Iris pigment epithelial cell (primary cell): ENCODE results near the gene SULF2.
"Not testable (repeated sequence)": the region's sequence is repeated elsewhere in the genome, so short reads cannot be mapped to it uniquely, and the experiment has no call there.

ENCODE experiments used
- DNase-seq: peaks from one replicate; pipeline ENCODE4 v3.0.0-alpha.2; 2011; ENCODE audit warnings: low read depth

The SULF2 gene

DNA sequence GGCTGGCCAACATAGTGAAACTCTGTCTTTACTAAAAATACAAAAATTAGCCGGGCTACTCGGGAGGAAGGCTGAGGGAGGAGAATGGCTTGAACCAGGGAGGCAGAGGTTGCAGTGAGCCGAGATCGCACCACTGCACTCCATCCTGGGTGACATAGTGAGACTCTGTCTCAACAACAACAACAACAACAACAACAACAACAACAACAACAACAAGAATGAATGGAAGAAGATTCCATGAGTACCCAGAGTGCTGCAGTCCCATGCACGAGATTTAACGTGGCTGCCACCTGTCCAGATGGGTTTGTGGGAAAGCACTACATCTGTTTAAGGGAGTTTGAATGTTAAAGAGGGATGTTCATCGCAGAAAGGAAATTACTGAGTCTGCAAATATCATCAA lies 19.7 kb upstream of the SULF2 start:
- DNase-seq: not testable (repeated sequence)

DNA sequence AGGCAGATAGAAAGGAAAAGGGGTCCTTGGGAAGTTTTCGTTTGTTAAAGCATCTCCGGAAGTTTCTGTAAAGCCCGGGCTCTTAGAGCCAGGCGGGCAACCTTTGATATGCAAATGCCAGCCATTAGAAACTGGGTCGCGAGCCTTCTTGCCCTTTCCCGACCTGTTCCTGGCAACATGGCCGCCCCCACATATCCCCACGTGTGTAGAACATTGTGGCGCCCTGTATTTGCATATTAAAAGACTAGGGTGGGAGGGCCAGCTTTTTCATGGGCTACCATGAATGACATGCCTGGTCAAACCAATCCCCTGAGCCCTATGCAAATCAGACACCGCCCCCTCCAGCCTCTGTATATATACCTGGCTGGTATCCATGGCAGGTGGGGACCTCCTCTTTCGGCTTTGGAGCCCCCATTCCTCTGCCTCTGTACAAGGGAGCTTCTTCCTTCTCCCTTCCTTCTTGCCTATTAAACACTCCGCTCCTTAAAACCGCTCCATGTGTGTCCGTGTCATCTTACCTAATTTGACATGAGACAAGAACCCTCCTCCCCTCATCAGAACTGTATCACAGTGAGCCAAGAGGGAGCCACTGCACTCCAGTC lies 19.0 kb upstream of the SULF2 start:
- not testable (repeated sequence) for DNase-seq

- DNase-seq: no peak
Measured at GRCh38 chr20:47802975-47803374, 17.7 kb upstream of the SULF2 start.

DNA sequence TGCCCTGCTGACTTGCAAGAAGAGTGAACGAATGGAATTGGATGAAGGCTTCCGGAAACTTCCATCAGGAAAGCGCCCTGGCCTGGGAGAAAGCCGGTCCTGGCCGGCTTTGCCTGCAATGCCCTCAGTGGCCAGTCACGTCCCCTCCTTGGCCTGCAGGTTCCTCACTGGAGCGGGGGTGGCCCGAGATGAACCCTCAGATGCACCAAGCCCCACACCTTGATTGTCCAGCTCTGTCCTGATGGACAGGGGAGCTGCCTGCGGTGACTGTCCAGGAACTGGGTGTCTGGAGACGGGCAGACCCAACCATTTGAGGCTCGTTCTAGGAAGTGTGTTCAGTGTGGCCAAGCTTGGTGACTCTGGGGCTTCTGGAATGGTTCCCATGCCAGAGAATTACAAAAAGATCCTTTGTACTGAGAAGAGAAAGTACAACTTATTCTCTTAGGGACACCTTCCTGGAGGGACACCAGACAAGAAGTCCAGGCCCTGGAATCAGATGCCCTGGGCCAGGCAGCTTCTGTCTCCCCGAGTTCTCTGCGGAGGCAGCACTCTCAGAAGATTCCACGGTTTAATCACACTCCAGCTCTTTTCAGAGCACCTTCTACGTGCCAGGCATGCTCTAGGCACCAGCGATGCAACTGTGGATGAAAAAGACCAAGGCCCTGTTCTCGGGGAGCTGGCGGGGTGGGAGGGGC lies 17.1 kb upstream of the SULF2 start:
- DNase-seq: no peak

DNA sequence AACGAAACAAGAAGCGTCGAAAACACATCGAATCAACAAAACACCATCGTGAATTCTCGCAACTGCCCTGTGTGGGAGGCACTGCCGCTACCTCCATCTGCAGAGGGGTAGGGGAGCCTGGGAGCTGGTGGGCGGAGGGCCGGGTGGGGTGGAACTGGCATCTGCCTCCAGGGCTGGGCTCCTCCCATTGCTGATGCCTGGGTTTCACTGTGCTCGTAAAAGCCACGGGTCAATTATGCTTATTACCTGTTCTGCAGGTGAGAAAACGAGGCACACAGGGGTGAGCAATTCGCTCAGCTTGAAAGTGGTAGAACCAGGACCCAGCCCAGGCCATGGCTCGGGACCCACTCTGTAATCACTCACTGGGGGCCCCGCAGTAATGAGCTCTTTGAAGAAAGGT lies 16.5 kb upstream of the SULF2 start:
- no peak for DNase-seq

DNA sequence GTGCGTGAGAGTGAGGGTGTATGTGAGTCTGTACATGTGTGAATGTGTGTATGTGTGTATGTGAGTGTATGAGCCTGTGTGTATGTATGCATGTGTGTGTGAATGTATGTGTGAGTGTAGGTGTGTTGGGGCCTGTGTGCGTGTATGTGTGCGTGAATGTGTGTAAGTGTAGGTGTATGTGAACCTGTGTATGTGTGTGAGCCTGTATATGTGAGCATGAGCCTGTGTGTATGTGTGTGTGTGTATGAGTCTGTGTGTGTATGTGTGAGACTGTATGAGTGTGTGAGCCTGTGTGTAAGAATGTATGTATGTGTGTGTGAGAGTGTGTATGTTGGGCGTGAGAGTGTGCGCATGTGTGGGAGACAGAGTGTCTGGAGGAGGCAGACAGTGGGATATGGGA lies 15.8 kb upstream of the SULF2 start:
- DNase-seq: no peak

DNA sequence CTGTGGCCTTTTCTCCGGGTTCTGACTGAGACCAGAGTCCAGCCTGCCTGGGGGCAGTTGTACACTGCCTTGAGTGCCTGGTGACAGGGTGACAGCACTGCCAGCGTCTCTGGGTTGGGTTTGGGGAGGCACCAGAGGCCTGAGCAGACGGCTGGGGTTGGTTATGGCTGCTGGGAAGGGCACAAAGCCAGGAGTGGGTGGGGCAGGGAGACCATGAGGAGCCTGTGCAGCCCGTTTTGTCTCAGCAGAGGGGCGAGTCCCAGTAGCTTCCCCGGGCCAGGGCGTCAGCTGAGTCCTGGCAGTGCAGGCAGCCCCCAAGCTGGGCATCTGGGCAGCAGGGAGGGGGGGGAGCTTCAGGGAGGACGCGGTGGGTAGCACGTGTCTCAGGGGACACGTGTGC lies 15.3 kb upstream of the SULF2 start:
- no peak for DNase-seq

- DNase-seq: no peak
Measured at GRCh38 chr20:47799116-47799715, 13.9 kb upstream of the SULF2 start.

DNA sequence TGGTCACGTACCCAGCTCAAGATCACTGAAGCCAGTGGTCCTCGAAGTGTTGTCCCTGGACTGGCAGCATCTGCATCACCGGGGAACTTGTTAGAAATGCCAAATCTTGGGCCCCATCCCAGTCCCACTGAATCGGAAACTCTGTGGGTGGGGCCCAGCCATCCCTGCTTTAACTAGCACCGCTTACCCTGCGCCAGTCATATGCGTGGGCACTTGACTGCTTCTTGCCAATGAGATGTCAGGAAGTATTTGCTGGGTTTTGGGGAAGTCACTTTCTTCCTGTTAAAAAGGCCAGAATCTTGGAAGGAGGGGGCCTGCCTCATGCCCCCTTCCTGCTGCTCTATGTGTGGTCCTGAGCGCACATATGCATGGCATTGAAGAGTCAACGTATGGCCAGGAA lies 11.7 kb upstream of the SULF2 start:
- DNase-seq: no peak

GRCh38 chr20:47795214-47795907 lies 10.1 kb upstream of the SULF2 start:
- DNase-seq: no peak

DNA sequence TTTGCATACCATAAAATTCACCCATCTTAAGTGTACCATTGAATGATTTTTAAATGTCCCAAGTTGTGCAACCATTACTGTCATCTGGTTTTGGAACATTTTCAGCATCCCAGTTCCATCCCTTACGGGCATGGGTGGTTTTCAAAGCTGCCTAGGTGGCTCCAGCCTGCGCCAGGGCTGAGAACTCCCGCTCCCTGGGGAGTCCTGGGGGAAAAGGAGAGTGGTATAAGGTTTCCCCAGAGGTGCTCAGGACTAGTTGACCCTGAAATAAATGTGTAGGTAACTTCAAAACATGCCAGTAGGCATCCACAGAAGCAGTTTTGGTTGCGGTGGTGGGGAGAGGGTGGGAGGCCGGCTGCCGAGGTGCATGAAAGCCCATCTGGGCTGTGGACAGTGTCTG lies 9.0 kb upstream of the SULF2 start:
- not testable (repeated sequence) for DNase-seq

DNA sequence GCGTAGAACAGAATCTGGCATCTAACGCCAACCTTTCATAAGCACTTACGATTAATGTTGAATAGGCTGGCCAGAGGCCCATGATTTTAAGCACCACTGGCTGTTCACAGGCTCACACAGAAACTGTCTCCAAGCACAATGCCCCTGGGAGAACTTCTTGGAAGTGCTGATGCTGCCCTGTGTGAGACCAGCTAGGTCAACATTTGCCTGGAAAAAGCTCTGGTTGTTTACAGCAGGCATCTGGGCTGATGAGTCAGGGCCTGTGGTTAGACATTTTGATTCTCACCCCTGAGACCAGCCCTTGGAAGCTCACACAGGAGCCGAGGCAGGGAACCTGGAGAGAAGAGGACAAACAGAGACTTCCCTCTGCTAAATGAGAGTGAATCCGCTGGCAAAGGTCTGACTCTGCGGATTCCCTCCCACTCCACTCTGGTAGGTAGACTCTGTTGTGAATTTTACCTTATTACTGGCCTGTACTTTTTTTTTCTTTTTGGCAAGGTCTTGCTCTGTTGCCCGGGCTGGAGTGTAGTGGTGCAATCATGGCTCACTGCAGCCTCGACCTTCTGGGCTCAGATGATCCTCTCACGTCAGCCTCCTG lies 6.8 kb upstream of the SULF2 start:
- DNase-seq: peak; percentile 94

DNA sequence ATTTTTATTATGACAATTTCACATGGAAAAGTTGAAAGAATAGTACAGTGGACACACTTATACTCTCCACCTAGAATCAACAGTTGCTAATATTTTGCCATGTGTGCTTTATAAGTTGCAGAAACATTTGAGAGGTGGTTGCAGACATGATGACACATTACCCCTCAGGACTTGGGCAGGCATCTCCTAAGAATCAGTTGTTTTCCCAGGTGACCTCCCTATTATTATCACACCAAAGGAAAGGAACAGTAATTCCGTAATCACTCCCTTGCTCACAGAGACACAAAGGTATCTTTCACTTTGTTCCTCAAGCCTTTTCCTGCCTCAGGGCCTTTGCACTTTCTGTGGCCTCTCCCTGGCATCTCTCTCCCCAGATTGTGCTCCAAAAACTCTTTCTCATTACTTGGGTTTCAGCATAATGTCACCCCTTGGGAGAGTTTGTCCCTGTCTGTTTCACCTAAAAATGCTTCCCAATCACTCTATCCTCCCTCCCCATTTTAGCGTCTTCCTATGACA lies 5.9 kb upstream of the SULF2 start:
- no peak for DNase-seq

- no peak for DNase-seq
Measured at GRCh38 chr20:47790580-47790965, 5.3 kb upstream of the SULF2 start.

GRCh38 chr20:47789764-47790579 lies 4.7 kb upstream of the SULF2 start:
- DNase-seq: peak; percentile 85

DNA sequence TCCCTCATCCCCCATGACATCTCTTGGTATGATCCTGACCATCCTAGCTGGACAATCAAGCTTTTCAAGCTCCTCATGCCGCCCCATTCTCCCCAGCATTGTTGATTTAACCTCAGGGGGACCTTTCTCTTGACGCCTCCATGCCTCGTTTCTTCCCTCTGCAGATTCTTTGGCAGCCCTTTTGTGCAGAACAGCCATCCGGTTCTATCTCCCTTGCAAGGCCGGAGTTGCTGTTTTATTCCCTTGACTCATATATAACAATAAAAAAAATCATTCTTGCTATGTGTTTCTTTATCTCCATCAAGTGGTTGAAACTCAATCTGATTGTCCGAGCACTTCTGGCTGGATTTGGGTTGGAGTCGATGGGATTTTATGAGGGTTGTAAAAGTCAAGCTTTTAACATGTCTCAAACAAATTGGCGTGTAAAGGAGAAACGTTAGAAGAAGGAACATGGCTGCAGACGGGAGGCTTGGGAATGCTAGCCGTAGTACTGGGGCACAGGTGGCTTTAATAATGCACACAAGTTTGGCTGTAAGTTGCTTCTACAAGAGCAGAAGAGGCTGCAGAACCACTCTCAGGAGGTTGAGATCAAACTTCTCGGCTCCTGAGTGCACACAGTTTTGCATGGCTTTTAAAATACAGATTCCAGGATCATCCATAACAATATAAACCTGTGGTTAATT lies 3.9 kb upstream of the SULF2 start:
- DNase-seq: no peak

DNA sequence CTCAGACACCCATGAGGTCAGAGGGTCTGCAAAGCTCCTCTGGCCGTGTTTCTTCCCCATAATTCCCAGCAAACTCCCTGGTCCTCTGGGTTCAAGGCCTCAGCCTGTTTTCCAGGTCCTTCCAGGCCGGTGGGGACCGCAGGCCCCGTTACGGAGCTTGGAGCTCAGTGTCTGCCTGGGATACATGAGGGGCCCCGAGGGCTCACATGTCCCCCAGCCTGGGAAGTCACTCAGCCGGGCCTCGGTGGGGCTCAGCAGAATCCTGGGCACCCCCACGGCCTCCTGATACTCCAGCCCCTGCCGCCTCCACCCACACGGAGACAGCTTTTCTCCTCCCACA lies 3.4 kb upstream of the SULF2 start:
- no peak for DNase-seq

DNA sequence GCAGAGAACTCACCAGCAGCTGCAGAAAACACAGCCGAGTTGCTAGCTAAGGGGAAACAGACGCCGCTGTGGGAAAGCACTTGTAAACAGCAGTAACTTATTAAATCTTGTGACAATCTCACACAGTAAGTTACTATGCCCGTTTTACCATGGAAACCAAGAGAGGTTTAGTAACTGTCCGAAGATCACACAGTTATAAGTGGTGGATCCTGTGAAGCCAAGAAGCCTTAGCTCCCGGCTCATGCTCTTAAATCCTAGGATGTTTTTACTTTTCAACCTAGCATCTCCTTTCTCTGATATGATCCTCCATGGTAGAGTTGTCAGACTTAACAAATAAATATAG lies 1.5 kb upstream of the SULF2 start:
- DNase-seq: no peak

DNA sequence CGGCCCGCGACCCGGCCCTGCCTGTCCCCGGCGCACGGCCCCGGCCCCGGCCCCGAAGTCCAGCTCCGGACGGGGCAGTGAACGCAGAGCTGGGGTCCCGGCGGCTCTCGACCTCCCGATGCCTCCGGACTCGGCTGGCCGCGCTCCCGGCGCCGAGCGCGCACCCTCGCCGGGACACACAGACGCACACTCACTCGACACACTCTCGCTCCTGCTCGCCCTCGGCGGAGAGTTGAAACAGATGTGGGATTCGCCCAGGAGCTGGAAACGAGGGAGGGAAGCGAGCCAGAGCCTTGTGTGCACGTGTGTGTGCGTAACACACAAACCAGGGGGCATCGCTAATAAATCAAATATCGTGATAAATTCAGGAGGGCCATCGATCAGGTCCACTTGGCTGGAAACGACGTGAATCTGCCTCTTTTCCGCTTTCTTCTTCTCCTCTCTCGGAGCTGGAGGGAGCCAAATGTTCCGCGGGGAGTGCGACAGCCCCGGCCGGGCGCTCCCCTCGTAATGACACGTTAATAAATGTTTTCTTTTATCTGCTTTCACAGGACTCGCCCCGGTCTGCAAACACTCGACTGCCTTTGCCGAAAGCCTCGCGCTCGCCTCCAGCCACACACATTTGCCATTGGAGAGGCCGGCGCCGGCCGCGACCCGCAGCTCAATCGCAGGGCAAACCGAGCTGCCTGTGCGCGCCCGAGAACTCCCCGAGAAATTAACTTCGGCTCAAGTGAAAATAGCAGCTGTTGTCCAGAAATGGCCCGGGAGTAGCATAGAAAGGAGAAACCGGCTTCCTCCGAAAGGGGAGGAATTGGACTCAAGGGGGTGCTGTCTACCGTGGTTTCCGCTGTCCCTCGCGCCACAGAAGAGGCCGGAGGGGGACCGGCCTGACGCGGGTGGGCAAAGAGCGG lies 828 bp upstream of the SULF2 start:
- DNase-seq: peak; percentile 87
